Endodermal cell (in vitro differentiated cells): Measurements from ENCODE around the gene HORMAD2. TPM values are rescaled to one million over a fixed set of nuclear protein-coding genes. Genes with fewer than 3 reads are reported as not detected.
A peak's percentile ranks its signal among the peaks of the same experiment; 100 is the strongest.

Experiments used
- DNase-seq: peaks from one replicate; pipeline ENCODE4 v3.0.0-alpha.2; 2017
- H3K27ac ChIP-seq: 2 replicates; pipeline ENCODE4 v1.5.1; 2013; ENCODE audit warnings: mild to moderate bottlenecking, low read depth, low read length, moderate library complexity
- H3K27me3 ChIP-seq: 2 replicates; pipeline ENCODE4 v1.6.1; 2013; ENCODE audit warnings: mild to moderate bottlenecking, low read length, moderate library complexity; ENCODE audit not compliant: insufficient read depth, control insufficient read depth, poor library complexity, severe bottlenecking
- H3K36me3 ChIP-seq: 2 replicates; pipeline ENCODE4 v1.7.0; 2013; ENCODE audit warnings: mild to moderate bottlenecking, low read length, moderate library complexity; ENCODE audit not compliant: control insufficient read depth, insufficient read depth
- H3K4me1 ChIP-seq: one replicate; pipeline ENCODE4 v1.7.0; 2013; ENCODE audit warnings: low read length; ENCODE audit not compliant: control insufficient read depth, insufficient read depth
- H3K4me3 ChIP-seq: 2 replicates; pipeline ENCODE4 v1.5.1; 2013; ENCODE audit warnings: mild to moderate bottlenecking, low read length, moderate library complexity
- H3K9ac ChIP-seq: 2 replicates; pipeline ENCODE4 v1.6.1; 2013; ENCODE audit warnings: mild to moderate bottlenecking, low read length, moderate library complexity; ENCODE audit not compliant: poor library complexity, severe bottlenecking; ENCODE audit errors: extremely low read depth
- H3K9me3 ChIP-seq: 2 replicates; pipeline ENCODE4 v1.6.1; 2013; ENCODE audit warnings: mild to moderate bottlenecking, low read length, moderate library complexity; ENCODE audit not compliant: control insufficient read depth
- H3K27ac Mint-ChIP-seq: 2 replicates; pipeline ENCODE4 v1.8.0; 2020; ENCODE audit warnings: mixed read lengths
- H3K27me3 Mint-ChIP-seq: 2 replicates; pipeline ENCODE4 v1.8.0; 2021; ENCODE audit warnings: mild to moderate bottlenecking, mixed read lengths; ENCODE audit not compliant: insufficient read depth
- H3K36me3 Mint-ChIP-seq: 2 replicates; pipeline ENCODE4 v1.8.0; 2020; ENCODE audit warnings: low read depth, mixed read lengths
- H3K4me1 Mint-ChIP-seq: 2 replicates; pipeline ENCODE4 v1.8.0; 2020; ENCODE audit warnings: mixed read lengths
- H3K4me3 Mint-ChIP-seq: 2 replicates; pipeline ENCODE4 v1.8.0; 2020; ENCODE audit warnings: mild to moderate bottlenecking, moderate library complexity, mixed read lengths
- H3K9me3 Mint-ChIP-seq: 2 replicates; pipeline ENCODE4 v1.8.0; 2020; ENCODE audit warnings: mild to moderate bottlenecking, mixed read lengths
- CTCF ChIP-seq: fragments of 200-600 bp; sonication (generic); conservative IDR thresholded peaks from 2 replicates; pipeline ENCODE4 v1.5.0; 2021; ENCODE audit warnings: antibody characterized with exemption, mild to moderate bottlenecking
- WGBS, 2 experiments: methylation state at CpG; one replicate each; pipeline versions ENCODE4 v1.1.5 to v1.1.7; 2013; ENCODE audit warnings: missing lambda C conversion rate in 2 of 2, mixed read lengths in 1 of 2; ENCODE audit not compliant: insufficient coverage in 1 of 2, insufficient read length in 1 of 2; 5-methylcytosine and 5-hydroxymethylcytosine counted together
- total RNA-seq, 2 donors: library from RNA; stranded (reverse); fragmentation: NEBNext Ultra II Directional in 1 of 2; extraction: Animal tissue kit (Norgen Biotek cat#: 25700) in 1 of 2; gene quantifications; 2 replicates in 1 of 2; 3 replicates in 1 of 2; pipeline ENCODE4 v1.2.1, GENCODE V29; 2021

Gene HORMAD2
- total RNA-seq, 2 donors from 2014 or later, result 0.55 TPM; not detected in 1

- peaks cover 6% of the 10 kb centered on the region for H3K27me3 Mint-ChIP-seq
- no peak overlapping the region for H3K4me3 ChIP-seq
- no peaks in the 10 kb centered on the region for H3K4me1 ChIP-seq
- H3K27me3 ChIP-seq, result no peaks in the 10 kb centered on the region
- no peaks in the 10 kb centered on the region for H3K36me3 ChIP-seq
- WGBS, 2 experiments, result 88 to 98% methylated on average over 5 to 10 of the region's 10 CpGs
- H3K9me3 Mint-ChIP-seq, result no peaks in the 10 kb centered on the region
- DNase-seq, result no peak
- H3K27ac Mint-ChIP-seq, result no peak overlapping the region
- no peak overlapping the region for H3K4me3 Mint-ChIP-seq
- no peaks in the 10 kb centered on the region for H3K36me3 Mint-ChIP-seq
- no peaks in the 10 kb centered on the region for H3K9me3 ChIP-seq
- no peak overlapping the region for H3K27ac ChIP-seq
- H3K9ac ChIP-seq, result no peak overlapping the region
- no peak for TF ChIP-seq CTCF
- peaks cover 8% of the 10 kb centered on the region for H3K4me1 Mint-ChIP-seq
Observed at GRCh38 chr22:30216710-30217109, 136.4 kb downstream of the HORMAD2 start.

GRCh38 chr22:30217698-30218560 lies 137.7 kb downstream of the HORMAD2 start:
- no peak overlapping the region for H3K27ac ChIP-seq
- H3K36me3 ChIP-seq, result no peaks in the 10 kb centered on the region
- H3K4me1 ChIP-seq, result no peaks in the 10 kb centered on the region
- H3K27me3 Mint-ChIP-seq, result peaks cover 6% of the 10 kb centered on the region
- H3K4me3 ChIP-seq, result no peak overlapping the region
- H3K4me3 Mint-ChIP-seq, result no peak overlapping the region
- H3K27me3 ChIP-seq, result no peaks in the 10 kb centered on the region
- H3K9me3 ChIP-seq, result no peaks in the 10 kb centered on the region
- H3K9ac ChIP-seq, result no peak overlapping the region
- H3K4me1 Mint-ChIP-seq, result peaks cover 4% of the 10 kb centered on the region
- 87 to 90% methylated on average over 16 to 23 of the region's 23 CpGs for WGBS, 2 experiments
- no peak for DNase-seq
- no peaks in the 10 kb centered on the region for H3K9me3 Mint-ChIP-seq
- no peaks in the 10 kb centered on the region for H3K36me3 Mint-ChIP-seq
- no peak overlapping the region for H3K27ac Mint-ChIP-seq
- no peak for TF ChIP-seq CTCF

- TF ChIP-seq CTCF, result peak; percentile 58
- H3K27ac ChIP-seq, result no peak overlapping the region
- H3K4me1 Mint-ChIP-seq, result peaks cover 4% of the 10 kb centered on the region
- H3K36me3 ChIP-seq, result no peaks in the 10 kb centered on the region
- no peak for DNase-seq
- H3K9ac ChIP-seq, result no peak overlapping the region
- peaks cover 6% of the 10 kb centered on the region for H3K27me3 Mint-ChIP-seq
- WGBS, 2 experiments, result 85 to 92% methylated on average over 4 to 7 of the region's 8 CpGs
- H3K27me3 ChIP-seq, result no peaks in the 10 kb centered on the region
- no peak overlapping the region for H3K27ac Mint-ChIP-seq
- H3K4me3 Mint-ChIP-seq, result no peak overlapping the region
- no peaks in the 10 kb centered on the region for H3K9me3 ChIP-seq
- no peaks in the 10 kb centered on the region for H3K4me1 ChIP-seq
- no peaks in the 10 kb centered on the region for H3K36me3 Mint-ChIP-seq
- no peaks in the 10 kb centered on the region for H3K9me3 Mint-ChIP-seq
- H3K4me3 ChIP-seq, result no peak overlapping the region
Observed at GRCh38 chr22:30219049-30219654, 138.9 kb downstream of the HORMAD2 start.
